ENCODE results near the gene GABRA4.

DNA sequence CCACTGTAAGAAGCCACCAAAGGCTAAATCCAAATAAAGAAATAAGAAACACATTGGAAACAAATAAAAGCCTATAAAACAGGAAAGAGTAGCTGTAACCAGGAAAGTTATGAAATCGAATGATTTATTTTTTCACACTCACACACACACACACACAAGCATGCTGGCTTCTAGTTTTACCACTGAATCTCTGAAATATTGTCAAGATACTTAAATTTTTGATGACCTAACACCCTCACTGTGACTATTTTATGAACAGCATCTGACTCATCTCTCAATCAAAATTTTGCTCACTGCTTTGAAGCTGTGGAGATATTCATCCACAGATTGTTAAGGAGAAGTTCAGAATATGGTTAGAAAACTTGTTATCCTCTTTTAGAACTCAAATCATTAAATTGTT is 24.1 kb upstream of the GABRA4 start:
- TF ChIP-seq, protein P1, sequence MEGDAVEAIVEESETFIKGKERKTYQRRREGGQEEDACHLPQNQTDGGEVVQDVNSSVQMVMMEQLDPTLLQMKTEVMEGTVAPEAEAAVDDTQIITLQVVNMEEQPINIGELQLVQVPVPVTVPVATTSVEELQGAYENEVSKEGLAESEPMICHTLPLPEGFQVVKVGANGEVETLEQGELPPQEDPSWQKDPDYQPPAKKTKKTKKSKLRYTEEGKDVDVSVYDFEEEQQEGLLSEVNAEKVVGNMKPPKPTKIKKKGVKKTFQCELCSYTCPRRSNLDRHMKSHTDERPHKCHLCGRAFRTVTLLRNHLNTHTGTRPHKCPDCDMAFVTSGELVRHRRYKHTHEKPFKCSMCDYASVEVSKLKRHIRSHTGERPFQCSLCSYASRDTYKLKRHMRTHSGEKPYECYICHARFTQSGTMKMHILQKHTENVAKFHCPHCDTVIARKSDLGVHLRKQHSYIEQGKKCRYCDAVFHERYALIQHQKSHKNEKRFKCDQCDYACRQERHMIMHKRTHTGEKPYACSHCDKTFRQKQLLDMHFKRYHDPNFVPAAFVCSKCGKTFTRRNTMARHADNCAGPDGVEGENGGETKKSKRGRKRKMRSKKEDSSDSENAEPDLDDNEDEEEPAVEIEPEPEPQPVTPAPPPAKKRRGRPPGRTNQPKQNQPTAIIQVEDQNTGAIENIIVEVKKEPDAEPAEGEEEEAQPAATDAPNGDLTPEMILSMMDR (IDR thresholded peaks at IDR 0.05 in 8 of 11, conservative IDR thresholded peaks at IDR 0.05 in 3 of 11) = no peak
- TF ChIP-seq POLR2A (IDR thresholded peaks at IDR 0.05) (no peak), POLR2AphosphoS5 (IDR thresholded peaks at IDR 0.05) (no peak)
